SK-N-SH treated with all-trans-retinoic acid at 6 μM for 48 hours (cell line): ENCODE data around the gene BACH2.
"Not testable (repeated sequence)": the region's sequence is repeated elsewhere in the genome, so short reads cannot be mapped to it uniquely, and the experiment has no call there.

Experiments
- ATAC-seq: fragments of 200-7000 bp; cut with Tn5 transposase; 3 replicates; pipeline ENCODE4 v1.9.1; 2020; ENCODE audit warnings: mild to moderate bottlenecking, moderate library complexity
- CREB5 ChIP-seq: fragments of 250-450 bp; sonication (Bioruptor Pico); IDR thresholded peaks from 2 replicates; pipeline ENCODE4 v1.5.1; 2020; ENCODE audit warnings: low read depth, mild to moderate bottlenecking, moderate library complexity
- CSDC2 ChIP-seq: fragments of 250-450 bp; sonication (Bioruptor Pico); IDR thresholded peaks from 2 replicates; pipeline ENCODE4 v1.5.0; 2020; ENCODE audit warnings: mild to moderate bottlenecking, moderate library complexity
- GLIS3 ChIP-seq: fragments of 250-450 bp; sonication (Bioruptor Pico); IDR thresholded peaks from 2 replicates; pipeline ENCODE4 v1.5.0; 2020; ENCODE audit warnings: mild to moderate bottlenecking, moderate library complexity
- ISL1 ChIP-seq: fragments of 250-450 bp; sonication (Bioruptor Pico); IDR thresholded peaks from 2 replicates; pipeline ENCODE4 v2.1.2; 2022; ENCODE audit warnings: mild to moderate bottlenecking, moderate library complexity
- PATZ1 ChIP-seq: fragments of 250-450 bp; sonication (Bioruptor Pico); IDR thresholded peaks from 2 replicates; pipeline ENCODE4 v1.8.0; 2020; ENCODE audit warnings: mild to moderate bottlenecking, moderate library complexity, borderline replicate concordance
- POU6F1 ChIP-seq: fragments of 250-450 bp; sonication (Bioruptor Pico); IDR thresholded peaks from 2 replicates; pipeline ENCODE4 v1.8.0; 2021; ENCODE audit warnings: low read depth, mild to moderate bottlenecking, moderate library complexity, borderline replicate concordance
- RARB ChIP-seq: fragments of 250-450 bp; sonication (Bioruptor Pico); IDR thresholded peaks from 2 replicates; pipeline ENCODE4 v1.8.0; 2021; ENCODE audit warnings: mild to moderate bottlenecking, moderate library complexity
- SNAI2 ChIP-seq: fragments of 250-450 bp; sonication (Bioruptor Pico); IDR thresholded peaks from 2 replicates; pipeline ENCODE4 v1.5.0; 2020; ENCODE audit warnings: mild to moderate bottlenecking, moderate library complexity
- TCF4 ChIP-seq: fragments of 250-450 bp; sonication (Bioruptor Pico); IDR thresholded peaks from 2 replicates; pipeline ENCODE4 v1.8.0; 2021; ENCODE audit warnings: mild to moderate bottlenecking, moderate library complexity, borderline replicate concordance
- TOX ChIP-seq: fragments of 250-450 bp; sonication (Bioruptor Pico); IDR thresholded peaks from 2 replicates; pipeline ENCODE4 v1.8.0; 2021; ENCODE audit warnings: mild to moderate bottlenecking, moderate library complexity, borderline replicate concordance
- TSHZ2 ChIP-seq: fragments of 250-450 bp; sonication (Bioruptor Pico); IDR thresholded peaks from 2 replicates; pipeline ENCODE4 v1.5.0; 2020; ENCODE audit warnings: mild to moderate bottlenecking, moderate library complexity
- ZFP3 ChIP-seq: fragments of 250-450 bp; sonication (Bioruptor Pico); IDR thresholded peaks from 2 replicates; pipeline ENCODE4 v1.5.0; 2020; ENCODE audit warnings: mild to moderate bottlenecking, moderate library complexity
- ZFP30 ChIP-seq: fragments of 450-650 bp; formaldehyde crosslinking; IDR thresholded peaks from 2 replicates; pipeline ENCODE4 v1.5.0; 2022; ENCODE audit warnings: mild to moderate bottlenecking, moderate library complexity
- ZNF70 ChIP-seq: fragments of 450-650 bp; formaldehyde crosslinking; IDR thresholded peaks from 2 replicates; pipeline ENCODE4 v1.5.0; 2020; ENCODE audit warnings: mild to moderate bottlenecking, moderate library complexity
- ZNF8 ChIP-seq: fragments of 450-650 bp; formaldehyde crosslinking; IDR thresholded peaks from 2 replicates; pipeline ENCODE4 v1.5.0; 2020; ENCODE audit warnings: mild to moderate bottlenecking, moderate library complexity

Gene BACH2

GRCh38 chr6:90135667-90136066 lies 161.0 kb downstream of the BACH2 start:
- ATAC-seq: peak; percentile 55
- TF ChIP-seq CSDC2 (CRISPR knock-in tag): no peak
- TF ChIP-seq GLIS3 (CRISPR knock-in tag): no peak
- no peak for TF ChIP-seq ZNF8 (CRISPR knock-in tag)
- TF ChIP-seq PATZ1 (CRISPR knock-in tag): no peak
- no peak for TF ChIP-seq ZFP30 (CRISPR knock-in tag)
- TF ChIP-seq ZNF70 (CRISPR knock-in tag): no peak
- TF ChIP-seq CREB5 (CRISPR knock-in tag): no peak
- no peak for TF ChIP-seq ISL1 (CRISPR knock-in tag)
- TF ChIP-seq TOX (CRISPR knock-in tag): no peak
- no peak for TF ChIP-seq TSHZ2 (CRISPR knock-in tag)
- no peak for TF ChIP-seq ZFP3 (CRISPR knock-in tag)

- not testable (repeated sequence) for ATAC-seq
Measured at GRCh38 chr6:90133664-90134063, 163.0 kb downstream of the BACH2 start.

- peak; percentile 84 for ATAC-seq
- TF ChIP-seq ZFP30 (CRISPR knock-in tag): no peak
- TF ChIP-seq ISL1 (CRISPR knock-in tag): peak; percentile 68
- TF ChIP-seq POU6F1 (CRISPR knock-in tag): no peak
- TF ChIP-seq SNAI2 (CRISPR knock-in tag): no peak
- peak; percentile 48; the same call in 1 of the 2 replicates for TF ChIP-seq TCF4 (CRISPR knock-in tag)
Measured at GRCh38 chr6:90131614-90132423, 164.8 kb downstream of the BACH2 start.

GRCh38 chr6:90131125-90131524 lies 165.5 kb downstream of the BACH2 start:
- TF ChIP-seq POU6F1 (CRISPR knock-in tag) (no peak), RARB (CRISPR knock-in tag) (no peak)
- ATAC-seq: no peak; the same call in 2 of the 3 replicates

- ATAC-seq: not testable (repeated sequence)
Measured at GRCh38 chr6:90128687-90129086, 168.0 kb downstream of the BACH2 start.
